HG03039 (cell line): ENCODE data around the gene PGGHG.
"Not testable (repeated sequence)": the region's sequence is repeated elsewhere in the genome, so short reads cannot be mapped to it uniquely, and the experiment has no call there.

Source experiments
- ATAC-seq: cut with Tn5 transposase; IDR thresholded peaks from one replicate; pipeline ENCODE4 v1.9.1; 2021; ENCODE audit warnings: mild to moderate bottlenecking, moderate library complexity; ENCODE audit not compliant: unreplicated experiment

The PGGHG gene

DNA sequence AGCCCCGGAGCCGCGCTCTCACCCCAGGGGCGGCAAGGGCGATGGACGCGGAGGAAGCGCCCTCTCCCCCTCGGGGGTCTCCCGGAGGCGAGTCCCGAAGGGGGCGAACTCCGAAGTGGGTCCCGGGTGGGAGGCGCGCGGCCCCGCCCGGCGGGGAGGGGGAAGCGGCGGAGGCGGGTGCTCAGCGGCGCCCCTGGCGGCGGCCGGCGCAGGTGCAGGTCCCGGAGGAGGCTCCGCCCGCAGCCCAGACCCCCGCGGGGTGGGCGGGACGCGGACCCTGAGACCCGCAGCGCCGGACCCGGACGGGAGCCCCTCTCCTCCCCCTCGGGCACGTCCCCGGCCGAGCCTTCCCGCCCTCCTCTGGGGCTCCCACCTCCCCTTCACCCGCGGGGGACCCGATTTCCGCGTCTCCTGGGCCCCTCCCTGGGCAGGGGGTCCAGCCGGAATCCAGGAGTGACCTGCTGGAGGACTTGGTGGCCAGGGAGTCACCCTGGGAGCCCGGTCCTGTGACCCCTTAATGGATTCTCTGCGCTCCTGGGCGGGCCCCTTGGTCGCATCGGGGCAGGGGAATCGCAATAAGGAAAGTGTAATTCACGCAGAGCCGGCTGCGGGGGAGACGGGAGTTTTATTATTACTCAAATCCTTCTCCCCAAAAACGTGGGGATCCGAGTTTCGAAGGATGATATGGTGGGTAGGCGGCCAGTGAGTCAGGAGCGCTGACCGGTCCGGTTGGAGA is 22.3 kb downstream of the PGGHG start:
- ATAC-seq: peak; percentile 32

DNA sequence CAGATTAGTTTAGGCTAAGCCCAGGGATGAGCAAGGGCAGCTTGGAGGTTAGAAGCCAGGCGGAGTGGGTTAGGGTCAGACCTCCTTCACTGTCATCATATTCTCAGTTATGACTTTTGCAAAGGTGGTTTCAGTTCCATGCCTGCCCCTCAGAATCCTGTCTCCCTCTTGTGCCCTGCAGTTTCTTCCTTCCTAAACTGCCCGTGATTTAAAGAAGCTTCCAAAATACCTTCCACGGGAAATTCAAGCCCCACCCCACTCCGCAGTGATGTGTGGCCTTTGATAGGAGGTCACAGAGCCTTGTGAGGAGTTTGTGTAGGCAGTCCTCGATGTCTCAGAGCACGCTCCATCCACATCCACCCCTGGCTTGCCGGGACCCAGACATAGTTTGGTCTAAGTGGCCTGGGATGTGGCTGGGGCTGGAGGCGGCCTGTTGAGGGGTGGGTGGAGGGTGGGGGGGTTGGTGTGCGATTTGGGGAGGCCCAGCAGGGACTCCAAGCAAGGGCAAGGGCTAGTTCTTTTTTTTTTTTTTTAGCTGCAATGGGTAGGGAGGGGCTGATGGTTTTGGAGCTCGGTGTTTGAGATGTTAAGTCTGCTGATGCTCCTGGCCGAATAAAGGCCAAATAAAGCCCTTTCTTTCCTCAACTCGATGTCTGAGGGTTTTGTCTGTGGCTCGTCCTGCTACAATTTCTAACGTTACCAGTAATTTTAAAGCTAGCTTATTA is 23.3 kb downstream of the PGGHG start:
- ATAC-seq: no peak

DNA sequence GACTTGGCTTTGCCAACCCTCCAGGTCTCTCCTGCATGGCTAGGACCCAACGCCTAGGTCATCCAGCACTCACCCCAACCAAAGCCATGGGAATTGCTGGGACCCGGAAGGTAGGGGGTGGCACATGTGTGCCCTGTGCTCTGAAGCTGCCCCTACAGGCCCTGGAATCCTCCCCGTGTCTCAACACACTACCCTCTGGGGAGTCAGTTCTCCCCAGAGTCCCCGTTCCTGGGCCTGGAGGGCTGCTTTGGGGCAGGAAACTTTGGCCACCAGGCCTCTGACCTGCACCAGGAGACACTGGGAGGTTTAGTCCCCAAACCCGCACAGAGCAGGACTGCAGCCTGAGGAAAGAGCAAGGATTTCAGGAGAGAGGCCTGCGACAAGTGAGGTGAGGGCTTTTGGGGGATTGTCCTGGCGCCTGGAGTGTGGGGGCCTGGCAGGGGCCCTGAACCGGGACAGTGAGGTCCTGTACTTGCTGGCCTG is 24.4 kb downstream of the PGGHG start:
- ATAC-seq: no peak

DNA sequence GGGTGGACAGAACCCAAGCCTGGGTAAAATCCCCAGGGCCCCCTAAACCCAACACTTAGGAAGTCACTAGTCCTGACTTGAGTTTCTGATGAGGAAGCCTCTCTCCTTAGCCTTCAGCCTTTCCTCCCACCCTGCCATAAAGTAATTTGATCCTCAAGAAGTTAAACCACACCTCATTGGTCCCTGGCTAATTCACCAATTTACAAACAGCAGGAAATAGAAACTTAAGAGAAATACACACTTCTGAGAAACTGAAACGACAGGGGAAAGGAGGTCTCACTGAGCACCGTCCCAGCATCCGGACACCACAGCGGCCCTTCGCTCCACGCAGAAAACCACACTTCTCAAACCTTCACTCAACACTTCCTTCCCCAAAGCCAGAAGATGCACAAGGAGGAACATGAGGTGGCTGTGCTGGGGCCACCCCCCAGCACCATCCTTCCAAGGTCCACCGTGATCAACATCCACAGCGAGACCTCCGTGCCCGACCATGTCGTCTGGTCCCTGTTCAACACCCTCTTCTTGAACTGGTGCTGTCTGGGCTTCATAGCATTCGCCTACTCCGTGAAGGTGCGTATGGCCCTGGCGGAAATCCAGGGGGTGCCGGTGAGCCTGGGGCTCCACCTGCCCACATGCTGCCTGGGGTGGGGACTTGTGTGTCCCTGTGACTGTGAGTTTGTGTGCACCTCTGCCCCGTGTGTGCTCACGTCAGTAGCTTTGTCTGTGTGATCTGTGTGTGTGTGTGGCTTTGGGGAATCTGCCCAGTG is 25.0 kb downstream of the PGGHG start, which contains the start of gene IFITM1:
Gene IFITM1 (plus strand): TSS at position 254 of the 767 bp plus-strand sequence. CDS start 131 bp downstream, at position 385.
- no peak for ATAC-seq

DNA sequence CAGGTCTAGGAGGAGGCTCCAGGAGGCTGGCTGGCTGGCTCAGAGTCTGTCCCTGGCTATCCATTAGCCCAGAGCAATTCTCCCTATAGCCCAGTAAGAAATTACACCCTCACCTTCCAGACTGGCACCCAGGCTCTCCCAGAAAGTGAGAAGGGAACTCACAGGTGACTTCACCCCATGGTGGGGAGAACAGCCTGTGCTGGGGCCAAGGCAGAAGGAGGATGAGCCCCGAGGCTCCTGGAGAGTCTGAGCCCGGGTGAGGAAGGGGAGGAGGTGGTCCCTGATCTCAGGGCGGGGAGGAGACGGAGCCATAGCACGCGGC is 25.6 kb downstream of the PGGHG start:
- not testable (repeated sequence) for ATAC-seq

DNA sequence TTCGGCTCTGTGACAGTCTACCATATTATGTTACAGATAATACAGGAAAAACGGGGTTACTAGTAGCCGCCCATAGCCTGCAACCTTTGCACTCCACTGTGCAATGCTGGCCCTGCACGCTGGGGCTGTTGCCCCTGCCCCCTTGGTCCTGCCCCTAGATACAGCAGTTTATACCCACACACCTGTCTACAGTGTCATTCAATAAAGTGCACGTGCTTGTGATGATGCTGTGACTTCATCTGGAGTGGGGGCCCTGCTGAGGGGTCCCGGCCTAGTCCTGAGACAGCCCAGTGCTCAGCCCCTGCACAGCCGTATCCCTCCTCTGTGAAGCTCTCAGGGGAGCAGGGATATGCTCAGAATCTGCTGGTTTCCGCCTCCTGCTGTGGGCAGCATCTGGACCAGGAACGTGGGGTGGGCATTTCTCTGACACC is 26.1 kb downstream of the PGGHG start:
- no peak for ATAC-seq

DNA sequence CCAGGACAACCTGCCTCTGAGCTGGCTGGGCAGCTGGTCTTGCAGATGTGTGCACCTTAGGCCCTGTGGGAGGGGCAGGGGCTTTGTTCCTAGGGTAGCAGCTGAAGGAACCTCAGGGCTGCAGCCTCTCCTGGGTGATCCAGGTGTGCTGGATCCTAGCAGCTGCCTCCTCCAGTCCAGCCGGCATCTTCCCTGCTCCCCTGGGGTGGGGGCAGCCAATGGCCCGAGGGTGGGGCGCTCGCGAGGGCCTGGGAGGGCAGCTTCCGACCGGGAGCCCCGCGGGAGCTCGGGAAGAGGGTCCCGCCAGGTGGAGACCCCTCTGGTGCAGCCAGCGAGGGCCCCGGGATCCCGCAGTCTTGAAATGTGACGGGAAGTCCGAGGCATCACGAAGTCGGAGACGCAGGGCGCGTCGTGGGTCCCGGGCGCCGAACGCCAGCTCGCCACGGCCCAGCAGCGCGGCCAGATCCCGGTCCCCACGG is 26.6 kb downstream of the PGGHG start:
- no peak for ATAC-seq

DNA sequence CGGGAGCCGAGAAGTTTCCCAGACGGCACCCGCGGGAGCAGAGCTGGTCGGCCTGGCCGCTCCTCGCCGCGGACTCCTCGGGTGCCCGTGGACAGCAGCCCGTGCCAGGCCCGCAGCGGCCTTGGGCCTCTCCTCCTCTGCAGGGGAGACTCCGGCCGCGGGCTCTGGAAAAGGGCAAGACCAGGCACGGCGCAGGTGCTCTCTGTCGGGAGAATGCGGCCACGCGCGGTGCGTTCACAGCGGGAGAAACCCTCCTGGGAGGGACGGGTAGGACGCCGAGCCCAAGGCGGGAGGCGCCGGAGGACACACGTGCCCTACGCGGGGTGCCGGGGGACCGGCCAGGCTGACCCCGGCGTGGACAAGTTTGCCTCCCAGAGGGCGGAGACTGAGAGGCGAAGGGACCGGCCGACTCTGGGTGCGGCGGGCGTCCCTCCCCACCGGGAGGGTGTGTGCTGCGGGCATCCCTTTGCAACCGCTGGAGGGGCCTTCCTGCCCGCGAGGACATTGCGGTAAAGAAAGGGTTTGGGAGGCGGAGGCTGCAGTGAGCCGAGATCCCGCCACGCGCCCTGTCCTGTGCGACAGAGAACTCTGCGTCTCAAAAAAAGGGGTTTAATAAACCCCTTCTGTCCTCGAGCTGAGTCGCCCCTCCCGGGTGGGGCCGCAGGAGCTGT is 27.2 kb downstream of the PGGHG start:
- no peak for ATAC-seq

DNA sequence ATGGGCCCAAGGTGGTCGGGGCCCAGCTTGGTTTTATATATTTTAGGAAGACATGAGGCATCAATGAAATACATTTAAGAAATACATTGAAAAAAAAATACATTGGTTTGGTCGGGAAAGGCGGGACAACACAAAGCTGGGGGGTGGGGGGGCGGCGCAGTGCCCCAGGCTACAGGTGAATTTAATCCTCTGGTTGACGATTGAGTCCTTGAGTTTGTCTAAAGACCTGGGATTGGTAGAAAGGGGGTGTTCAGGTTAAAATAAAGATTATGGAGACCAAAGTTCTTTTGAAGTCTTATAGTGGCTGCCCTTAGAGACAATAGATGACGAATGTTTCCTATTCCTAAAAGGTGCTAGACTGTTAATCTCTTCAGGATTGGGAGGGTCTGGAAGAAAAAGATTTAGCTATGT is 28.0 kb downstream of the PGGHG start:
- no peak for ATAC-seq

DNA sequence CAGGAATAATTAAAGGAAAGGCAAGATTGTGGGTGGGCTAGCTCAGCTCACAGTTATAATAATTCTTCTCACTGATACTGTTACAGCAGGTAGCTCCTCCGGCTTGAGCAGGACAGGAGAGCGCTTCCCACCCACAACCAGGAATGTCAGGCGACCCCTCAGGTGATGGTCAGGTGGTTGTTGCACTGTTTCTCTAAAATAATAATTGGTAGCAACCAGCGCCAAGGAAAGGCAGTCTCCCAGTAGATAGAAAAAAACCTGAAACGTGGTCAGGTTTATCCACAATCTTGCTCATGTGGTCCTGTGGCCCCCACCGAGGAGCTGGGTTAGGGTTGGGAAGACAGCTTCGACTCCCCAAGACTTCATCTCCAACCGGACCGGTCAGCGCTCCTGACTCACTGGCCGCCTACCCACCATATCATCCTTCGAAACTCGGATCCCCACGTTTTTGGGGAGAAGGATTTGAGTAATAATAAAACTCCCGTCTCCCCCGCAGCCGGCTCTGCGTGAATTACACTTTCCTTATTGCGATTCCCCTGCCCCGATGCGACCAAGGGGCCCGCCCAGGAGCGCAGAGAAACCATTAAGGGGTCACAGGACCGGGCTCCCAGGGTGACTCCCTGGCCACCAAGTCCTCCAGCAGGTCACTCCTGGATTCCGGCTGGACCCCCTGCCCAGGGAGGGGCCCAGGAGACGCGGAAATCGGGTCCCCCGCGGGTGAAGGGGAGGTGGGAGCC is 28.9 kb downstream of the PGGHG start:
- ATAC-seq: not testable (repeated sequence)

DNA sequence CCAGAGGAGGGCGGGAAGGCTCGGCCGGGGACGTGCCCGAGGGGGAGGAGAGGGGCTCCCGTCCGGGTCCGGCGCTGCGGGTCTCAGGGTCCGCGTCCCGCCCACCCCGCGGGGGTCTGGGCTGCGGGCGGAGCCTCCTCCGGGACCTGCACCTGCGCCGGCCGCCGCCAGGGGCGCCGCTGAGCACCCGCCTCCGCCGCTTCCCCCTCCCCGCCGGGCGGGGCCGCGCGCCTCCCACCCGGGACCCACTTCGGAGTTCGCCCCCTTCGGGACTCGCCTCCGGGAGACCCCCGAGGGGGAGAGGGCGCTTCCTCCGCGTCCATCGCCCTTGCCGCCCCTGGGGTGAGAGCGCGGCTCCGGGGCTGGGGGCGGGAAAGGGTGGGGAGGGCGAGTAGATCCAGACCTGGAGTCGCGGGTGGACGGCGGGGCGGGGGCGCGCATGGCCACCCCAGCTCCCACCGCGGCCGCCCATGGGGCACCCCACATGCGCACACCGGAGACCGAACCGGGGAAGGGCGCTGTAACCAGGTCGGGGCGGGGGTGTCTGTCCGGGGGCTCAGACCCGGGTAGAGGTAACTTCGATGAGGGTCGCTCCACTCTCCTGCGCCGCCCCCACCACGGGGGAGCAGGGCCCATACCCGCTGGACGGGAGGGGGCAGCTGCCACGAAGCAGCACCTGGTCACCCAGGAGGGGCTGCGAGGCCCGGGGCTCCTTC is 29.6 kb downstream of the PGGHG start:
- ATAC-seq: peak; percentile 38

DNA sequence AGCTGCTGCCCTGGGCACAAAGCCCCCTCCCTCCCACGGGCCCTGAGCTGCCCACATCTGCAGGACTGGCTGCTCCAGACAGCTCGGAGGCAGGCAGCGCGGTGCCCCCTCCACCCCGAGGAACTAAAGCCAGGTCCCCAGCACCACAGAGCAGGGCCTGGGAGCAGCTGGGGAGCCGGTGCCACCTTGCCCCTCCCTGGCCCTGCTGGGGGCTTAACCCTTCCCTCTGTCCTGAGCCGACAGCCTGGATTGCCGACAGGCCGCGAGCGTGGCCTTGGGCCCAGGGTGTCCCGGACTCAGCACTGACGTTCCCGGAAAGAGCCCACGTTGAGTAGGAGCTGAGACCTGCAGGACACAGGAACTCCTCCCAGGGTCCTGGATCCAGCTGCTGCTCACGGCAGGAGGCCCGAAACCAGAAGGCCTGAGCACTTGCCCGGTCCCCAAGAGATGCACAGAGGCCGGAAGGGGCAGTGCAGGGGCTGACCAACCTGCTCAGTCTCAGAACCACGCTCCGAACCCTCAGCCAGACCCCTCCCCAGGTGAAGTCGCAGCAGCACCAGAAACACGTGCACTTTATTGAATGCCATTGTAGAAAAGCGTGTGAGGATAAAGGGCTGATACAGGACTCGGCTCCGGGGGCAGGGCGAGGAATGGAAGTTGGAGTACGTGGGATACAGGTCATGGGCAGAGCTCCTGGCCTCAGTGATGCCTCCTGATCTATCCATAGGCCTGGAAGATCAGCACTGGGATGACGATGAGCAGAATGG is 30.4 kb downstream of the PGGHG start:
- ATAC-seq: peak; percentile 22

DNA sequence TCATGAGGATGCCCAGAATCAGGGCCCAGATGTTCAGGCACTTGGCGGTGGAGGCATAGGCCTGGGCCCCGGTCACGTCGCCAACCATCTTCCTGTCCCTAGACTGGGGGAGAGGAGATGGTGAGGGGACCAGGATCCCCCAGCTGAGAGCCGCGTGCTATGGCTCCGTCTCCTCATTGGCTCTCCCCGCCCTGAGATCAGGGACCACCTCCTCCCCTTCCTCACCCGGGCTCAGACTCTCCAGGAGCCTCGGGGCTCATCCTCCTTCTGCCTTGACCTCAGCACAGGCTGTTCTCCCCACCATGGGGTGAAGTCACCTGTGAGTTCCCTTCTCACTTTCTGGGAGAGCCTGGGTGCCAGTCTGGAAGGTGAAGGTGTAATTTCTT is 31.0 kb downstream of the PGGHG start:
- ATAC-seq: not testable (repeated sequence)

DNA sequence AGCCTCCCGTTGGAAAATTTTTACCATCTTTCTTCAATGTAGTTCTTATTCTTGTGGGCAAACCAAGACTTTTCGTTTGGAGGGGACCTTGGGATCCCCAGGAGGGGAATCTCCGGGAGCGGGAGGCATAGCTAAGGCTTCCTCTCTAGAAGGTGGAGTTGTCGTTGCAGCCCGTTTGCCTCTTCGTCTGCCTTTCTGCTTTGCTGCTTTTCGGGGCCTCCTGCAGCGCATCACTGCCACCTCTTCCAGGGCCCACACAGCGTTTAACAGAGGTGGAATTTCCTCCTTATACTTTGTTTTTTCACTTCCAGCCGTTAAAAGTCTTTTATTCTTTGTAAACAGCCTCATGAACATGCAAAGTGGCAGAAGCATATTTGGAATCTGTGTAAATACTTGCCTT is 35.2 kb downstream of the PGGHG start:
- ATAC-seq: no peak

DNA sequence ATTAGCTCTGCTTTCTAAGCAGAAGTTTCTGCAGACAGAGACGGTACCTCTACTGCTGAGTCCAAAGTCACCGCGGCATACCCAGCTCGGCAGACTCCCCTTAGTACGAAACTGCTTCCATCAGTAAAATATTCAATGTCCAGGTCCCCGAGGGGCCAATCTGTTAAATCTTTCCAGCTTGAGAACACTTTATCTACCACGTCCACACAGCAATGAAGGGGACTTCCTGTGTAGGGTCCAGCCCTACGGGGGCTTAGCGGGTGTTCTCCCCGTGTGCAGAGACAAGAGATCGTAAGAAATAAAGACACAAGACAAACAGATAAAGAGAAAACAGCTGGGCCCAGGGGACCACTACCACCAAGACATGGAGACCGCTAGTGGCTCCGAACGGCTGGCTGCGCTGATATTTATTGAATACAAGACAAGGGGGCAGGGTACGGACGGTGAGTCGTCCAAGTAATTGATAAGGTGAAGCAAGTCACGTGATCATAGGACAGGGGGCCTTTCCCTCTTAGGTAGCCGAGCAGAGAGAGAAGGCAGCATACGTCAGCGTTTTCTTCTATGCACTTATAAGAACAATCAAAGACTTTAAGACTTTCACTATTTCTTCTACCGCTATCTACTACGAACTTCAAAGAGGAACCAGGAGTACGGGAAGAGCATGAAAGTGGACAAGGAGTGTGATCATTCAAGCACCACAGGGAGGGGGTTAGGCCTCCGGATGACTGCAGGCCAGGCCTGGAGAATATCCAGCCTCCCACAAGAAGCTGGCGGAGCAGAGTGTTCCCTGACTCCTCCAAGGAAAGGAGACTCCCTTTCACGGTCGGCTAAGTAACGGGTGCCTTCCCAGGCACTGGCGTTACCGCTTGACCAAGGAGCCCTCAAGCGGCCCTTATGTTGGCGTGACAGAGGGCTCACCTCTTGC is 35.9 kb downstream of the PGGHG start:
- ATAC-seq: not testable (repeated sequence)

DNA sequence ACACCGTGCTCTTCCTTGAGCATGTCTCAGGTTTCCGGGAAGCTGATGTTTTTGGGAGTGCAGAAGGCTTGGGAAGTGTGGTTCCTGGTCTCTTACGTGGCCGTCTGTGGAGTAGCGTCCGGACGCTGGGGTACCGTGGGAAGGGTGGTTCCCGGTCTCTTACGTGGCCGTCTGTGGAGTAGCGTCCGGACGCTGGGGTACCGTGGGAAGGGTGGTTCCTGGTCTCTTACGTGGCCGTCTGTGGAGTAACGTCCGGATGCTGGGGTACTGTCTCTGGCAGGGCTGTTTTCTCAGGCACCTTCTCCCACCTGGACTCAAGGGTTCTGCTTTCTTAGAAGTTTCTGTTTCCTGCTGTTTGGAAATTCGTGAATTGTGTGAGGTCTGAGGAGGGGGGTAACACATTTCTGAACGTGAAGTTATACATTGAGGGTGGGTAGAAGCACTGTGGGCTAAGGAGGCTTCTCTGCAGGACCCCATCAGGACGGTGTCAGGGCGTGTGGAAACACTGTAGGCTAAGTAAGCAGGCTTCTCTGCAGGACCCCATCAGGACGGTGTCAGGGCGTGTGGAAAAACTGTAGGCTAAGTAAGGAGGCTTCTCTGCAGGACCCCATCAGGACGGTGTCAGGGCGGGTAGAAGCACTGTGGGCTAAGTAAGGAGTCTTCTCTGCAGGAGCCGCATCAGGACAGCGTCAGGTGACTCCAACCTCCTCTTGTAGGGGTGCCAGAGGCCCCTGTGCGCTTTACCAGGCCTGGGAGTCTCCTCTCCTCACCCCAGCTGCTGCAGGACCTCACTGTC is 37.1 kb downstream of the PGGHG start:
- no peak for ATAC-seq

DNA sequence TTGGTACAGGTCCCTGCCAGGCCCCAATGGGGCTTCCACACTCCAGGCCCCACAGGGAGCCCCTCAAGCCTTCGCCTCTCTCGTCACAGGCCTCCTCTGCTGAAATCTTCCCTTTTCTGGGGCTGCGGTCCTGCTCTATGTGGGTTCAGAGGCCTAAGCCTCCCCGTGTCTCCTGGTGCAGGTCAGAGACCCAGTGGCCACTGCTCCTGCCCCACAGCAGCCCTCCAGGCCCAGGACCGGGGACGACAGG is 37.6 kb downstream of the PGGHG start:
- ATAC-seq: peak; percentile 13
